Endothelial cell of umbilical vein (primary cell): ENCODE measurements around the gene GSG1L. TPM values are rescaled to one million over a fixed set of nuclear protein-coding genes. Genes with fewer than 3 reads are reported as not detected.

ENCODE experiments used
- BruUV-seq: library from RNA; stranded (reverse); fragments of 400-500 nt; replicated peaks from 2 replicates; lab custom pipeline; 2021; lab: Mats Ljungman, UMichigan
- CTCF ChIA-PET: fragments of 300-600, 350-600 bp; sonication (Branson Sonifier 250); formaldehyde crosslinking; loops from one replicate; lab custom pipeline; 2021; ENCODE audit warnings: antibody characterized with exemption, inconsistent platforms; lab: Charles Lee
- POLR2A ChIA-PET: fragments of 300-600, 350-600 bp; sonication (Branson Sonifier 250); formaldehyde crosslinking; loops from one replicate; lab custom pipeline; 2021; ENCODE audit warnings: antibody characterized with exemption, inconsistent platforms; lab: Charles Lee
- DNase-seq: peaks from one replicate; pipeline ENCODE4 v3.0.0-alpha.2; 2011; ENCODE audit warnings: low read depth, low spot score
- FAIRE-seq: peaks from 2 replicates; lab custom pipeline; 2011; peaks lifted over from hg19 to GRCh38; lab: Jason Lieb, UNC
- H2AFZ ChIP-seq: 2 replicates; pipeline ENCODE4 v1.6.0; 2012; ENCODE audit warnings: low read depth, low read length, control low read depth, inconsistent platforms
- H3K27ac ChIP-seq: 2 replicates; pipeline ENCODE4 v1.5.1; 2011; ENCODE audit warnings: low read depth, mild to moderate bottlenecking, control low read depth, low read length, moderate library complexity; ENCODE audit not compliant: insufficient read depth
- H3K27me3 ChIP-seq, 2 experiments: 2 replicates each; pipeline versions ENCODE4 v1.6.0 to v1.6.1; 2011; ENCODE audit warnings: low read length in 2 of 2, mixed read lengths in 1 of 2; ENCODE audit not compliant: control insufficient read depth in 2 of 2, insufficient read depth in 2 of 2
- H3K36me3 ChIP-seq, 2 experiments: 2 replicates in 1 of 2; 3 replicates in 1 of 2; pipeline ENCODE4 v1.5.1; 2011; ENCODE audit warnings: low read length in 2 of 2, mild to moderate bottlenecking in 1 of 2, moderate library complexity in 1 of 2; ENCODE audit not compliant: control insufficient read depth in 2 of 2, insufficient read depth in 2 of 2; ENCODE audit errors: extremely low read depth in 1 of 2
- H3K4me1 ChIP-seq: 3 replicates; pipeline ENCODE4 v1.5.1; 2011; ENCODE audit warnings: mild to moderate bottlenecking, low read length; ENCODE audit not compliant: control insufficient read depth, insufficient read depth; ENCODE audit errors: extremely low read depth
- H3K4me2 ChIP-seq: 2 replicates; pipeline ENCODE4 v1.6.1; 2011; ENCODE audit warnings: low read length, control low read depth, mixed read lengths; ENCODE audit not compliant: insufficient read depth
- H3K4me3 ChIP-seq, 3 experiments: fragments of 200-600 bp in 1 of 3; sonication (generic), shearing (Covaris generic) in 1 of 3; replicated peaks in 1 of 3; 2 replicates each; pipeline ENCODE4 v1.5.1; 2011 to 2016; ENCODE audit warnings: control low read depth in 3 of 3, low read length in 3 of 3, mild to moderate bottlenecking in 2 of 3, inconsistent platforms in 1 of 3, low read depth in 1 of 3, moderate library complexity in 1 of 3; ENCODE audit not compliant: insufficient read depth in 1 of 3
- H3K79me2 ChIP-seq: 2 replicates; pipeline ENCODE4 v1.6.0; 2012; ENCODE audit warnings: low read length, inconsistent platforms; ENCODE audit not compliant: control insufficient read depth, insufficient read depth
- H3K9ac ChIP-seq: replicated peaks from 2 replicates; pipeline ENCODE3; 2011; ENCODE audit warnings: low read length, control low read depth; ENCODE audit not compliant: insufficient read depth; ENCODE audit errors: extremely low read depth
- H3K9me1 ChIP-seq: replicated peaks from 3 replicates; pipeline ENCODE4 v1.6.0; 2011; ENCODE audit warnings: mild to moderate bottlenecking, low read length; ENCODE audit not compliant: control insufficient read depth, insufficient read depth; ENCODE audit errors: extremely low read depth
- H3K9me3 ChIP-seq: replicated peaks from 2 replicates; pipeline ENCODE4 v1.5.1; 2012; ENCODE audit warnings: low read length, inconsistent platforms; ENCODE audit not compliant: control insufficient read depth, insufficient read depth
- H4K20me1 ChIP-seq: replicated peaks from 2 replicates; pipeline ENCODE3; 2011; ENCODE audit warnings: mild to moderate bottlenecking, low read length; ENCODE audit not compliant: control insufficient read depth, insufficient read depth; ENCODE audit errors: extremely low read depth
- CTCF ChIP-seq, 2 donors: IDR thresholded peaks; 1 replicate in 1 of 2; 2 replicates in 1 of 2; pipeline ENCODE4 v1.5.1; 2011; ENCODE audit warnings: low read length in 2 of 2, mild to moderate bottlenecking in 2 of 2, moderate library complexity in 2 of 2, control low read depth in 1 of 2, inconsistent platforms in 1 of 2, low read depth in 1 of 2; ENCODE audit not compliant: insufficient read depth in 1 of 2; ENCODE audit errors: extremely low read depth in 1 of 2
- EZH2 ChIP-seq: IDR thresholded peaks from 2 replicates; pipeline ENCODE4 v1.6.1; 2012; ENCODE audit warnings: borderline replicate concordance, low read depth, mild to moderate bottlenecking, moderate library complexity, low read length, inconsistent platforms; ENCODE audit not compliant: severe bottlenecking
- FOS ChIP-seq: IDR thresholded peaks from 2 replicates; pipeline ENCODE4 v1.6.1; 2011; ENCODE audit warnings: mild to moderate bottlenecking, low read length, moderate library complexity, borderline replicate concordance; ENCODE audit not compliant: insufficient read depth
- GATA2 ChIP-seq: IDR thresholded peaks from 2 replicates; pipeline ENCODE4 v1.7.0; 2011; ENCODE audit warnings: low read depth, mild to moderate bottlenecking, moderate library complexity, mixed read lengths, low read length; ENCODE audit not compliant: insufficient read length, insufficient read depth
- JUN ChIP-seq: IDR thresholded peaks from 2 replicates; pipeline ENCODE4 v1.6.1; 2011; ENCODE audit warnings: borderline replicate concordance, low read depth; ENCODE audit not compliant: insufficient read length, insufficient read depth
- MAX ChIP-seq: IDR thresholded peaks from 2 replicates; pipeline ENCODE4 v1.6.1; 2011; ENCODE audit not compliant: insufficient read depth, insufficient read length
- MYC ChIP-seq: IDR thresholded peaks from one replicate; pipeline ENCODE4 v1.6.1; 2011; ENCODE audit warnings: mild to moderate bottlenecking, low read depth, low read length
- POLR2A ChIP-seq: IDR thresholded peaks from 2 replicates; pipeline ENCODE4 v1.6.1; 2012; ENCODE audit warnings: low read depth, mild to moderate bottlenecking, control low read depth, low read length
- dilution Hi-C: fragments of 300-500 bp; cut with MboI; formaldehyde crosslinking; loops from one replicate; pipeline ENCODE4 v1.15.0; 2019; ENCODE audit warnings: low sequenced_read_pairs; ENCODE audit not compliant: extremely low pct_ligation_motif_present
- intact Hi-C: fragments of 100-400 bp; cut with micrococcal nuclease; formaldehyde crosslinking; loops from one replicate; pipeline ENCODE4 v1.10.0; 2022
- polyA plus RNA-seq, 4 experiments: library from polyadenylated mRNA; depleted of rRNA in 3 of 4; stranded (reverse) in 3 of 4; unstranded in 1 of 4; fragments of >200 nt; gene quantifications; 2 replicates each; pipeline versions ENCODE4 v1.2.1 to v1.2.3, GENCODE V29; 2011 to 2012; ENCODE audit warnings: missing spikeins in 1 of 4
- total RNA-seq: library from RNA; stranded (reverse); gene quantifications from 2 replicates; pipeline ENCODE4 v1.2.3, GENCODE V29; 2021

GSG1L gene
- total and polyA plus RNA-seq, 2 donors (not counting 3 experiments of a cell fraction or from before 2014, with no cell fraction given), result 0.06 TPM; not detected in 1

GRCh38 chr16:27774779-27775178 is 288.7 kb downstream of the GSG1L start:
- Histone ChIP-seq H3K9ac (no peak overlapping the region), H3K4me2 (no peak overlapping the region), H3K36me3 (peaks cover 0 to 11% of the 10 kb centered on the region in 2 experiments), H3K9me3 (no peaks in the 10 kb centered on the region), H3K27me3 (no peaks in the 10 kb centered on the region), H2AFZ (no peak overlapping the region), H3K4me3 (no peak overlapping the region), H3K4me1 (no peaks in the 10 kb centered on the region), H3K79me2 (no peaks in the 10 kb centered on the region), H4K20me1 (no peaks in the 10 kb centered on the region), H3K9me1 (no peaks in the 10 kb centered on the region), H3K27ac (no peak overlapping the region)
- intact Hi-C loops, result no loop called here
- no TSS peak for BruUV-seq
- CTCF ChIA-PET, result interaction anchor here (3.2 kb wide), 1 partner anchor 135 kb away, joined by 9 read pairs; no protein-coding TSS in a partner anchor
- no peak for DNase-seq
- POLR2A ChIA-PET, result no interaction called here
- TF ChIP-seq POLR2A, result no peak
- no peak for TF ChIP-seq EZH2
- dilution Hi-C loops, result no loop called here
- FAIRE-seq, result no peak

GRCh38 chr16:27773344-27773743 is 290.2 kb downstream of the GSG1L start:
- Histone ChIP-seq H3K79me2 (no peaks in the 10 kb centered on the region), H3K27ac (no peak overlapping the region), H3K4me2 (no peak overlapping the region), H3K9ac (no peak overlapping the region), H3K9me1 (no peaks in the 10 kb centered on the region), H2AFZ (no peak overlapping the region), H3K4me1 (no peaks in the 10 kb centered on the region), H3K9me3 (no peaks in the 10 kb centered on the region), H3K4me3 (no peak overlapping the region), H3K27me3 (no peaks in the 10 kb centered on the region), H3K36me3 (peaks cover 0 to 15% of the 10 kb centered on the region in 2 experiments), H4K20me1 (no peaks in the 10 kb centered on the region)
- no peak for FAIRE-seq
- no peak for TF ChIP-seq FOS
- TF ChIP-seq POLR2A, result no peak
- TF ChIP-seq GATA2, result no peak
- no peak for TF ChIP-seq CTCF (IDR thresholded peaks at IDR 0.05; ENCODE audit: extremely low read depth in 1 of 2, insufficient read depth in 1 of 2, low read depth in 1 of 2, low read length in 2 of 2)
- TF ChIP-seq JUN, result no peak
- TF ChIP-seq MYC, result no peak
- no peak for TF ChIP-seq MAX
- TF ChIP-seq EZH2, result no peak
- CTCF ChIA-PET, result no interaction called here
- intact Hi-C loops, result no loop called here
- no TSS peak for BruUV-seq
- POLR2A ChIA-PET, result no interaction called here
- dilution Hi-C loops, result no loop called here
- DNase-seq, result no peak
